Stimulated activated memory B cell treated with anti-CD40 and anti-IgM and Interleukin-4, amounts not matched to agents 10 μg/mL and 1 μg/mL and 100 μg/mL, for 72 hours (primary cell): ENCODE measurements around the gene PVALB.

ENCODE experiments used
- ATAC-seq: fragments of 150-1000 bp; cut with Tn5 transposase; 2 replicates; pipeline ENCODE4 v1.10.0; 2021
- H3K27ac Mint-ChIP-seq: one replicate; pipeline ENCODE4 v1.8.0; 2022; ENCODE audit warnings: mild to moderate bottlenecking, mixed read lengths
- H3K27me3 Mint-ChIP-seq: one replicate; pipeline ENCODE4 v1.8.0; 2022; ENCODE audit warnings: mixed read lengths
- H3K36me3 Mint-ChIP-seq: one replicate; pipeline ENCODE4 v1.8.0; 2022; ENCODE audit warnings: mixed read lengths
- H3K4me1 Mint-ChIP-seq: one replicate; pipeline ENCODE4 v1.8.0; 2022; ENCODE audit warnings: mixed read lengths
- H3K4me3 Mint-ChIP-seq: one replicate; pipeline ENCODE4 v1.8.0; 2022; ENCODE audit warnings: mild to moderate bottlenecking, moderate library complexity, mixed read lengths
- H3K9me3 Mint-ChIP-seq: one replicate; pipeline ENCODE4 v1.8.0; 2022; ENCODE audit warnings: mixed read lengths

The PVALB gene

GRCh38 chr22:36808721-36809344, 8.0 kb downstream of the PVALB start:
- Mint-ChIP-seq H3K9me3 (no peaks in the 10 kb centered on the region), H3K27ac (no peak overlapping the region), H3K27me3 (peaks cover 43% of the 10 kb centered on the region), H3K4me3 (no peak overlapping the region), H3K4me1 (no peaks in the 10 kb centered on the region), H3K36me3 (no peaks in the 10 kb centered on the region)
- no peak for ATAC-seq

- Mint-ChIP-seq H3K4me3 (no peak overlapping the region), H3K9me3 (no peaks in the 10 kb centered on the region), H3K36me3 (no peaks in the 10 kb centered on the region), H3K4me1 (no peaks in the 10 kb centered on the region), H3K27ac (no peak overlapping the region), H3K27me3 (peaks cover 42% of the 10 kb centered on the region)
- no peak for ATAC-seq
Measured at GRCh38 chr22:36807627-36808026, 9.2 kb downstream of the PVALB start.

GRCh38 chr22:36806835-36807234, 10.0 kb downstream of the PVALB start:
- Mint-ChIP-seq H3K4me3 (no peak overlapping the region), H3K4me1 (no peaks in the 10 kb centered on the region), H3K27me3 (peaks cover 36% of the 10 kb centered on the region), H3K36me3 (no peaks in the 10 kb centered on the region), H3K9me3 (no peaks in the 10 kb centered on the region), H3K27ac (no peak overlapping the region)
- no peak for ATAC-seq

- H3K4me1 Mint-ChIP-seq = peaks cover 6% of the 10 kb centered on the region
- no peak overlapping the region for H3K27ac Mint-ChIP-seq
- no peaks in the 10 kb centered on the region for H3K36me3 Mint-ChIP-seq
- ATAC-seq = no peak
- H3K4me3 Mint-ChIP-seq = no peak overlapping the region
- peaks cover 39% of the 10 kb centered on the region for H3K27me3 Mint-ChIP-seq
- no peaks in the 10 kb centered on the region for H3K9me3 Mint-ChIP-seq
Measured at GRCh38 chr22:36803358-36803757, 13.5 kb downstream of the PVALB start.

GRCh38 chr22:36798674-36799066, 18.2 kb downstream of the PVALB start:
- no peak overlapping the region for H3K4me3 Mint-ChIP-seq
- H3K27me3 Mint-ChIP-seq = peaks cover 34% of the 10 kb centered on the region
- no peak for ATAC-seq
- H3K9me3 Mint-ChIP-seq = no peaks in the 10 kb centered on the region
- H3K4me1 Mint-ChIP-seq = peaks cover 22% of the 10 kb centered on the region
- H3K36me3 Mint-ChIP-seq = no peaks in the 10 kb centered on the region
- H3K27ac Mint-ChIP-seq = peak overlapping the region; percentile 7

GRCh38 chr22:36797911-36798673, 18.7 kb downstream of the PVALB start:
- ATAC-seq = peak; percentile 92
- H3K4me1 Mint-ChIP-seq = peaks cover 22% of the 10 kb centered on the region
- peaks cover 28% of the 10 kb centered on the region for H3K27me3 Mint-ChIP-seq
- H3K36me3 Mint-ChIP-seq = no peaks in the 10 kb centered on the region
- H3K4me3 Mint-ChIP-seq = no peak overlapping the region
- H3K9me3 Mint-ChIP-seq = no peaks in the 10 kb centered on the region
- H3K27ac Mint-ChIP-seq = peak overlapping the region; percentile 63

GRCh38 chr22:36797374-36797773, 19.5 kb downstream of the PVALB start:
- Mint-ChIP-seq H3K4me1 (peaks cover 22% of the 10 kb centered on the region), H3K27me3 (peaks cover 24% of the 10 kb centered on the region), H3K36me3 (no peaks in the 10 kb centered on the region), H3K27ac (peak overlapping the region; percentile 63), H3K4me3 (no peak overlapping the region), H3K9me3 (no peaks in the 10 kb centered on the region)
- no peak for ATAC-seq

GRCh38 chr22:36796552-36797175, 20.2 kb downstream of the PVALB start:
- Mint-ChIP-seq H3K4me1 (peaks cover 22% of the 10 kb centered on the region), H3K9me3 (no peaks in the 10 kb centered on the region), H3K4me3 (no peak overlapping the region), H3K36me3 (no peaks in the 10 kb centered on the region), H3K27ac (no peak overlapping the region), H3K27me3 (peaks cover 28% of the 10 kb centered on the region)
- ATAC-seq = no peak

GRCh38 chr22:36795633-36796032, 21.2 kb downstream of the PVALB start:
- H3K4me3 Mint-ChIP-seq = no peak overlapping the region
- no peak for ATAC-seq
- H3K27me3 Mint-ChIP-seq = peaks cover 33% of the 10 kb centered on the region
- H3K4me1 Mint-ChIP-seq = peaks cover 31% of the 10 kb centered on the region
- no peak overlapping the region for H3K27ac Mint-ChIP-seq
- H3K36me3 Mint-ChIP-seq = no peaks in the 10 kb centered on the region
- no peaks in the 10 kb centered on the region for H3K9me3 Mint-ChIP-seq

- H3K4me3 Mint-ChIP-seq = no peak overlapping the region
- H3K9me3 Mint-ChIP-seq = no peaks in the 10 kb centered on the region
- peak overlapping the region; percentile 30 for H3K27ac Mint-ChIP-seq
- peak; percentile 99 for ATAC-seq
- peaks cover 51% of the 10 kb centered on the region for H3K27me3 Mint-ChIP-seq
- peaks cover 15% of the 10 kb centered on the region for H3K4me1 Mint-ChIP-seq
- no peaks in the 10 kb centered on the region for H3K36me3 Mint-ChIP-seq
Measured at GRCh38 chr22:36790648-36791047, 26.2 kb downstream of the PVALB start.

GRCh38 chr22:36787204-36787988, 29.4 kb downstream of the PVALB start:
- no peak for ATAC-seq
- Mint-ChIP-seq H3K27ac (no peak overlapping the region), H3K4me3 (no peak overlapping the region), H3K27me3 (peaks cover 54% of the 10 kb centered on the region), H3K4me1 (peaks cover 30% of the 10 kb centered on the region), H3K36me3 (no peaks in the 10 kb centered on the region), H3K9me3 (no peaks in the 10 kb centered on the region)

GRCh38 chr22:36783743-36784142, 33.1 kb downstream of the PVALB start:
- H3K4me1 Mint-ChIP-seq = peaks cover 26% of the 10 kb centered on the region
- ATAC-seq = no peak
- no peaks in the 10 kb centered on the region for H3K9me3 Mint-ChIP-seq
- no peaks in the 10 kb centered on the region for H3K36me3 Mint-ChIP-seq
- H3K4me3 Mint-ChIP-seq = no peak overlapping the region
- H3K27me3 Mint-ChIP-seq = peaks cover 29% of the 10 kb centered on the region
- peak overlapping the region; percentile 93 for H3K27ac Mint-ChIP-seq

GRCh38 chr22:36781656-36782627, 34.9 kb downstream of the PVALB start:
- Mint-ChIP-seq H3K9me3 (no peaks in the 10 kb centered on the region), H3K4me1 (peaks cover 26% of the 10 kb centered on the region), H3K27ac (peak overlapping the region; percentile 93), H3K27me3 (peaks cover 25% of the 10 kb centered on the region), H3K4me3 (peak overlapping the region; percentile 46), H3K36me3 (no peaks in the 10 kb centered on the region)
- ATAC-seq = peak; percentile 99

- Mint-ChIP-seq H3K4me1 (peaks cover 31% of the 10 kb centered on the region), H3K27me3 (no peaks in the 10 kb centered on the region), H3K9me3 (no peaks in the 10 kb centered on the region), H3K27ac (no peak overlapping the region), H3K4me3 (no peak overlapping the region), H3K36me3 (no peaks in the 10 kb centered on the region)
- no peak for ATAC-seq
Measured at GRCh38 chr22:36778020-36778419, 38.8 kb downstream of the PVALB start.
